OCI-LY7 (cell line): ENCODE results near the gene UNC13B. TPM values are rescaled to one million over a fixed set of nuclear protein-coding genes. Genes with fewer than 3 reads are reported as not detected.

Source experiments
- BruUV-seq: library from RNA; stranded (reverse); fragments of 400-500 nt; replicated peaks from 2 replicates; lab custom pipeline; 2021; lab: Mats Ljungman, UMichigan
- CTCF ChIA-PET: fragments of 300-600 bp; sonication (Branson Sonifier 250); formaldehyde crosslinking; loops from one replicate; lab custom pipeline; 2022; ENCODE audit warnings: antibody characterized with exemption; ENCODE audit not compliant: unreplicated experiment; lab: Charles Lee
- POLR2A ChIA-PET: fragments of 300-600 bp; sonication (Branson Sonifier 250); formaldehyde crosslinking; loops from one replicate; lab custom pipeline; 2022; ENCODE audit warnings: antibody characterized with exemption; lab: Charles Lee
- DNase-seq: peaks from one replicate; pipeline ENCODE4 v3.0.0-alpha.2; 2015; ENCODE audit warnings: low spot score
- H2AFZ ChIP-seq: fragments of 200-600 bp; sonication (generic), shearing (Covaris generic); 2 replicates; pipeline ENCODE4 v1.6.1; 2014; ENCODE audit warnings: mild to moderate bottlenecking, antibody characterized with exemption, low read length, moderate library complexity
- H3K27ac ChIP-seq: fragments of 200-600 bp; sonication (generic); 2 replicates; pipeline ENCODE4 v1.5.1; 2014; ENCODE audit warnings: mixed run types, low read depth, mild to moderate bottlenecking, moderate library complexity, low read length, inconsistent platforms; ENCODE audit not compliant: poor library complexity, severe bottlenecking
- H3K36me3 ChIP-seq: fragments of 200-600 bp; sonication (generic); 2 replicates; pipeline ENCODE4 v1.6.1; 2014; ENCODE audit warnings: mild to moderate bottlenecking, antibody characterized with exemption, low read length, moderate library complexity, mixed read lengths; ENCODE audit not compliant: insufficient read depth
- H3K4me1 ChIP-seq: fragments of 200-600 bp; sonication (generic); 2 replicates; pipeline ENCODE4 v1.5.1; 2014; ENCODE audit warnings: mild to moderate bottlenecking, low read length; ENCODE audit not compliant: insufficient read depth, poor library complexity, severe bottlenecking
- H3K4me2 ChIP-seq: fragments of 200-600 bp; sonication (generic); 2 replicates; pipeline ENCODE4 v1.6.1; 2014; ENCODE audit warnings: mild to moderate bottlenecking, low read length
- H3K4me3 ChIP-seq: fragments of 200-600 bp; sonication (generic); 2 replicates; pipeline ENCODE4 v1.5.1; 2014; ENCODE audit warnings: mild to moderate bottlenecking, low read depth, low read length; ENCODE audit not compliant: poor library complexity, severe bottlenecking
- H3K79me2 ChIP-seq: fragments of 200-600 bp; sonication (generic); 2 replicates; pipeline ENCODE4 v1.6.1; 2016; ENCODE audit warnings: low read depth, mild to moderate bottlenecking, low read length, moderate library complexity, mixed read lengths; ENCODE audit not compliant: insufficient read depth
- H3K9me2 ChIP-seq: fragments of 200-600 bp; sonication (generic); 2 replicates; pipeline ENCODE4 v1.6.1; 2016; ENCODE audit warnings: mild to moderate bottlenecking, low read length, mixed read lengths; ENCODE audit not compliant: insufficient read depth
- H3K9me3 ChIP-seq: fragments of 200-600 bp; sonication (generic); 2 replicates; pipeline ENCODE4 v1.6.1; 2014; ENCODE audit warnings: mild to moderate bottlenecking, mixed run types, low read length, mixed read lengths
- H4K20me1 ChIP-seq: fragments of 200-600 bp; sonication (generic); 2 replicates; pipeline ENCODE4 v1.6.1; 2014; ENCODE audit warnings: mild to moderate bottlenecking, antibody characterized with exemption, low read length, moderate library complexity, mixed read lengths; ENCODE audit not compliant: insufficient read depth
- EZH2phosphoT487 ChIP-seq: fragments of 200-600 bp; sonication (generic); IDR thresholded peaks from 2 replicates; pipeline ENCODE4 v1.6.1; 2018; ENCODE audit warnings: low read depth, borderline replicate concordance, mild to moderate bottlenecking, mixed run types, antibody characterized with exemption, low read length, moderate library complexity, mixed read lengths
- intact Hi-C: fragments of 100-400 bp; cut with micrococcal nuclease; formaldehyde crosslinking; loops from one replicate; pipeline ENCODE4 v1.10.0; 2022; ENCODE audit not compliant: unreplicated experiment
- total RNA-seq, 2 experiments: library from RNA; depleted of rRNA in 1 of 2; stranded (reverse); fragments of >200 nt in 1 of 2; shearing (Covaris generic) in 1 of 2; gene quantifications; 2 replicates each; pipeline ENCODE4 v1.2.3, GENCODE V29; 2014 to 2022
- TF ChIP-seq, protein P1 (sequence below): fragments of 200-600 bp; sonication (generic); conservative IDR thresholded peaks from 2 replicates; pipeline ENCODE4 v1.5.1; 2014; ENCODE audit warnings: mild to moderate bottlenecking, antibody characterized with exemption, low read length, moderate library complexity, mixed read lengths

The UNC13B gene
- total RNA-seq, 2 experiments from 2014 or later, result 1.7 to 5.8 TPM

DNA sequence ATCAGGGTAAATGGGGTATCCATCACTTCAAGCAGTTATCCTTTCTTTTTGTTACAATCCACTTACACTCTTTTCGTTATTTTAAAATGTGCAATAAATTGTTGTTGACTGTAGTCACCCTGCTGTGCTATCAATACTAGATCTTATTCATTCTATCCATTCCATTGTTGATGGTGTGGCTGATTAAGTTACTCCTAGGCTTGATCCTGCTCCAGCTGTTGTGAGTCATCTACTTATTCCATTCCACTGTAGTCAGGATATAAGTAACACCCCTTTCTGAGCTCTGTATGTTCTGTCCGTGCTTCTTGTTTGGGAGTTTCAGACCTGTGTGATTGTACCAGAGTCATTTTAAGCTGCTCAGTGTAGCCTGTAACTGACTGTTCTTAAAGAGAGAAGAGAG, 205.6 kb downstream of the UNC13B start:
- intact Hi-C loops, result no loop called here
- ChIA-PET POLR2A (no interaction called here), CTCF (no interaction called here)
- no peak overlapping the region for H3K27ac ChIP-seq
- H4K20me1 ChIP-seq, result no peaks in the 10 kb centered on the region
- TF ChIP-seq, protein P1, sequence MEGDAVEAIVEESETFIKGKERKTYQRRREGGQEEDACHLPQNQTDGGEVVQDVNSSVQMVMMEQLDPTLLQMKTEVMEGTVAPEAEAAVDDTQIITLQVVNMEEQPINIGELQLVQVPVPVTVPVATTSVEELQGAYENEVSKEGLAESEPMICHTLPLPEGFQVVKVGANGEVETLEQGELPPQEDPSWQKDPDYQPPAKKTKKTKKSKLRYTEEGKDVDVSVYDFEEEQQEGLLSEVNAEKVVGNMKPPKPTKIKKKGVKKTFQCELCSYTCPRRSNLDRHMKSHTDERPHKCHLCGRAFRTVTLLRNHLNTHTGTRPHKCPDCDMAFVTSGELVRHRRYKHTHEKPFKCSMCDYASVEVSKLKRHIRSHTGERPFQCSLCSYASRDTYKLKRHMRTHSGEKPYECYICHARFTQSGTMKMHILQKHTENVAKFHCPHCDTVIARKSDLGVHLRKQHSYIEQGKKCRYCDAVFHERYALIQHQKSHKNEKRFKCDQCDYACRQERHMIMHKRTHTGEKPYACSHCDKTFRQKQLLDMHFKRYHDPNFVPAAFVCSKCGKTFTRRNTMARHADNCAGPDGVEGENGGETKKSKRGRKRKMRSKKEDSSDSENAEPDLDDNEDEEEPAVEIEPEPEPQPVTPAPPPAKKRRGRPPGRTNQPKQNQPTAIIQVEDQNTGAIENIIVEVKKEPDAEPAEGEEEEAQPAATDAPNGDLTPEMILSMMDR, result no peak
- TF ChIP-seq EZH2phosphoT487, result no peak
- H3K4me3 ChIP-seq, result no peak overlapping the region
- no peaks in the 10 kb centered on the region for H3K9me2 ChIP-seq
- no peak overlapping the region for H3K4me2 ChIP-seq
- H3K79me2 ChIP-seq, result no peaks in the 10 kb centered on the region
- no TSS peak for BruUV-seq
- H3K36me3 ChIP-seq, result no peaks in the 10 kb centered on the region
- DNase-seq, result no peak
- H3K4me1 ChIP-seq, result no peaks in the 10 kb centered on the region
- H3K9me3 ChIP-seq, result no peaks in the 10 kb centered on the region
- H2AFZ ChIP-seq, result no peak overlapping the region

DNA sequence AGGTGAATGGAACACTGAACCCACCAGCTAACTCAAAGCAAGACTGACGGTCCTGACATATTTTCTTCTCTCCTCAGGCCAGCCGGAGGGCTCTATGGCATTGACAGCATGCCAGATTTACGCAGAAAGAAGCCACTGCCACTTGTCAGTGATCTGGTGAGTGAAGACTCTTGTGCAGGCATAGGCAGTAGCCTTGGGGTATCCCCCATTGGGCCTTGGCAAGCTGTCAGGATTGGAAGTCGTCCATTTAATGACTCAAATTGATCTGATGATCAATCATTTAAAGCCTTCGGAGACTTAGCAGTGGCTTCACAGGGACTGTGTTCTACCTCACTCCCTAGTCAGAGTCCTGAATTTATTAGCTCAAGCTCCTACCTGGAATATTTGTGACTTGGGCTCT, 208.4 kb downstream of the UNC13B start:
- intact Hi-C loops, result no loop called here
- DNase-seq, result no peak
- TF ChIP-seq, protein P1, result no peak
- TF ChIP-seq EZH2phosphoT487, result no peak
- Histone ChIP-seq H3K9me2 (no peaks in the 10 kb centered on the region), H3K9me3 (no peaks in the 10 kb centered on the region), H3K4me3 (no peak overlapping the region), H3K79me2 (no peaks in the 10 kb centered on the region), H3K4me1 (no peaks in the 10 kb centered on the region), H2AFZ (no peak overlapping the region), H3K27ac (no peak overlapping the region), H3K36me3 (no peaks in the 10 kb centered on the region), H3K4me2 (no peak overlapping the region), H4K20me1 (no peaks in the 10 kb centered on the region)
- no TSS peak for BruUV-seq
- POLR2A ChIA-PET, result no interaction called here
- CTCF ChIA-PET, result no interaction called here

DNA sequence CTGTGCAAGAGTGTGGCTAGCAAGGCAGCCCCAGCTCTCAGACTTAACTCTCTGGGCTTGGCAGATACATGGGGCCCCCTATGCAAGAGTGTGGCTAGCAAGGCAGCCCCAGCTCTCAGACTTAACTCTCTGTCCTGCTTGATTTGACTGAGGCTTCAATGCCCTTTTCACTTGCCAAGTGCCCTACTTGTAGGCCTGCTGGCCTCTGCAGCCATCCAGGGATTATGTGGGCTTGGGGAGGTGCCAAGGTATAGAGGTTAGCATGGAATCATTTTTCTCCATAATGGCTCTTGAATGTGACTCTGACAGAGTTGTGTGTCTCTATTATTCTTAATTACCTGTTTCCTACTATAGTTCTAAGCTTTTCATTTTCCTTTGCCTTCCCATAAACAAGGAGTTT, 212.6 kb downstream of the UNC13B start:
- no peak overlapping the region for H3K27ac ChIP-seq
- DNase-seq, result no peak
- H3K4me3 ChIP-seq, result no peak overlapping the region
- H3K4me1 ChIP-seq, result no peaks in the 10 kb centered on the region
- no peaks in the 10 kb centered on the region for H3K79me2 ChIP-seq
- ChIA-PET CTCF (no interaction called here), POLR2A (interaction anchor here (0.6 kb wide), 2 partner anchors 34 to 413 kb away, joined by 3 to 4 read pairs; no protein-coding TSS in a partner anchor)
- no peaks in the 10 kb centered on the region for H3K9me3 ChIP-seq
- H3K4me2 ChIP-seq, result no peak overlapping the region
- H3K9me2 ChIP-seq, result no peaks in the 10 kb centered on the region
- no TSS peak for BruUV-seq
- TF ChIP-seq, protein P1, result no peak
- TF ChIP-seq EZH2phosphoT487, result no peak
- intact Hi-C loops, result no loop called here
- H3K36me3 ChIP-seq, result no peaks in the 10 kb centered on the region
- H2AFZ ChIP-seq, result no peak overlapping the region
- H4K20me1 ChIP-seq, result no peaks in the 10 kb centered on the region
